Measurements from ENCODE around the gene UQCC2. TPM values are rescaled to one million over a fixed set of nuclear protein-coding genes. Genes with fewer than 3 reads are reported as not detected.

The UQCC2 gene
- total RNA-seq, 1 donor from 2014 or later = 68.9 TPM

DNA sequence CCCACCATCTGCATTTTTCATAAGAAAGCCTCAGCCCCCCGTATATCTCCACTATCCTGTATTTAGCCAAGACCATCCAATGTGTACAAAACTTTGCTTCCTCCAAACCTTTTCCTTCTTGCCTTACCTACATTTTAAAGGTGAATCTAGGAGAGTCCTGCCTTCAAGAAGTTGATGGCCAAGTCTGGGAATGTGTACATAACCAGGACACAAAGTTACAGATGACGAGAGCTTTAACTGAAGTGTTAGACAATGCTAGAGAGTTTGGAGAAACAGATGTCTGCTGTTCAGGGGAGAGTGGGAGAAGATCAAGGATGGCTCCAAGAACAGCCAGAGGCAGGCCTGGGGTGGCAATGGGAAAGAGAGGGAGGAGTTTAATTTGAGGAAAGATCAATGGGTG is 2.3 kb upstream of the UQCC2 start:
- H3K36me3 Mint-ChIP-seq (ENCODE audit: unreplicated experiment) = peaks cover 6% of the 10 kb centered on the region
- H3K27ac Mint-ChIP-seq (ENCODE audit: unreplicated experiment) = no peak overlapping the region
- no peak for DNase-seq (ENCODE audit: extremely low spot score, unreplicated experiment)
- peaks cover 3% of the 10 kb centered on the region for H3K27me3 Mint-ChIP-seq (ENCODE audit: unreplicated experiment)
- H3K9me3 Mint-ChIP-seq (ENCODE audit: unreplicated experiment) = no peaks in the 10 kb centered on the region
- H3K4me1 Mint-ChIP-seq (ENCODE audit: unreplicated experiment) = peaks cover 33% of the 10 kb centered on the region
- TF ChIP-seq, protein P1, sequence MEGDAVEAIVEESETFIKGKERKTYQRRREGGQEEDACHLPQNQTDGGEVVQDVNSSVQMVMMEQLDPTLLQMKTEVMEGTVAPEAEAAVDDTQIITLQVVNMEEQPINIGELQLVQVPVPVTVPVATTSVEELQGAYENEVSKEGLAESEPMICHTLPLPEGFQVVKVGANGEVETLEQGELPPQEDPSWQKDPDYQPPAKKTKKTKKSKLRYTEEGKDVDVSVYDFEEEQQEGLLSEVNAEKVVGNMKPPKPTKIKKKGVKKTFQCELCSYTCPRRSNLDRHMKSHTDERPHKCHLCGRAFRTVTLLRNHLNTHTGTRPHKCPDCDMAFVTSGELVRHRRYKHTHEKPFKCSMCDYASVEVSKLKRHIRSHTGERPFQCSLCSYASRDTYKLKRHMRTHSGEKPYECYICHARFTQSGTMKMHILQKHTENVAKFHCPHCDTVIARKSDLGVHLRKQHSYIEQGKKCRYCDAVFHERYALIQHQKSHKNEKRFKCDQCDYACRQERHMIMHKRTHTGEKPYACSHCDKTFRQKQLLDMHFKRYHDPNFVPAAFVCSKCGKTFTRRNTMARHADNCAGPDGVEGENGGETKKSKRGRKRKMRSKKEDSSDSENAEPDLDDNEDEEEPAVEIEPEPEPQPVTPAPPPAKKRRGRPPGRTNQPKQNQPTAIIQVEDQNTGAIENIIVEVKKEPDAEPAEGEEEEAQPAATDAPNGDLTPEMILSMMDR (IDR thresholded peaks at IDR 0.05) = no peak
- no peak overlapping the region for H3K4me3 Mint-ChIP-seq (ENCODE audit: unreplicated experiment)

- TF ChIP-seq, protein P1 (IDR thresholded peaks at IDR 0.05) = no peak
- no peak for DNase-seq (ENCODE audit: extremely low spot score, unreplicated experiment)
- peaks cover 3% of the 10 kb centered on the region for H3K27me3 Mint-ChIP-seq (ENCODE audit: unreplicated experiment)
- H3K4me1 Mint-ChIP-seq (ENCODE audit: unreplicated experiment) = peaks cover 25% of the 10 kb centered on the region
- no peaks in the 10 kb centered on the region for H3K9me3 Mint-ChIP-seq (ENCODE audit: unreplicated experiment)
- no peak overlapping the region for H3K4me3 Mint-ChIP-seq (ENCODE audit: unreplicated experiment)
- peaks cover 6% of the 10 kb centered on the region for H3K36me3 Mint-ChIP-seq (ENCODE audit: unreplicated experiment)
- no peak overlapping the region for H3K27ac Mint-ChIP-seq (ENCODE audit: unreplicated experiment)
Measured at GRCh38 chr6:33712914-33713313, 1.4 kb upstream of the UQCC2 start.

GRCh38 chr6:33710296-33711121 is 991 bp downstream of the UQCC2 start:
- peak overlapping the region; percentile 98 for H3K4me3 Mint-ChIP-seq (ENCODE audit: unreplicated experiment)
- H3K27ac Mint-ChIP-seq (ENCODE audit: unreplicated experiment) = peak overlapping the region; percentile 97
- TF ChIP-seq, protein P1 (IDR thresholded peaks at IDR 0.05) = no peak
- peaks cover 3% of the 10 kb centered on the region for H3K27me3 Mint-ChIP-seq (ENCODE audit: unreplicated experiment)
- no peaks in the 10 kb centered on the region for H3K9me3 Mint-ChIP-seq (ENCODE audit: unreplicated experiment)
- DNase-seq (ENCODE audit: extremely low spot score, unreplicated experiment) = no peak
- peaks cover 12% of the 10 kb centered on the region for H3K36me3 Mint-ChIP-seq (ENCODE audit: unreplicated experiment)
- H3K4me1 Mint-ChIP-seq (ENCODE audit: unreplicated experiment) = peaks cover 22% of the 10 kb centered on the region

DNA sequence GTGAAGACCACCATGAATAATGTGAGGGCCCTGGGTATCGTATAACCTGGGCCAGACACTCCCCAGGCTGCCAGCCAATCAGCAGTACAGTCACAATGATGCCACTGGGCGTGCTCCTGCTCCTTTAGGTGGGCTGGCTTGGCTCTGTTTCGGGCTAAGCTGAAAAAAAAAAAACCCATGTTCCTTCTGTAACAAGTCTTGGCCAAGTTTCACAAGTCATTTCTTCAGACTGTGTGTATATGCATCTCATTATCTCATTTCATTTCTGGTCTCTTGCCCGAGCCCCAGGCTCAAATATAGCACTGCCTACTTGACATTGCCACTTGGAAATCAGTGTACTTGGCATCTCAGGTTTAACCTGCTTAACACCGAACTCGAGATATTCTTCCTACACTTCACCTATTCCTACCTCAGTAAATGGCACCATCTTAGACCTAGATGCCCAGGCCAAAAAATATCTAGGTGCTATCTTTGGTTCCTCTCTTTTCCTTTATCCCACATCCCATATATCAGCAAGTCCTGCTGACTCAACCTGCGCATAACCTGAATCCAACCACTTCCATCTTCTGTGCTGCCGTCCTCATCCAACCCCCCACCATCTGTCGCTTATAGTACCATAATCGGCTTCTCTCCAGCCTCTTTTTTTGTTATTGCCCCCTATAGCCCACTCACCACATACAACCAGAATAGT is 1.8 kb downstream of the UQCC2 start:
- Mint-ChIP-seq H3K27me3 (ENCODE audit: unreplicated experiment) (peaks cover 3% of the 10 kb centered on the region), H3K36me3 (ENCODE audit: unreplicated experiment) (peaks cover 12% of the 10 kb centered on the region), H3K4me3 (ENCODE audit: unreplicated experiment) (no peak overlapping the region), H3K27ac (ENCODE audit: unreplicated experiment) (peak overlapping the region; percentile 1), H3K4me1 (ENCODE audit: unreplicated experiment) (peaks cover 22% of the 10 kb centered on the region), H3K9me3 (ENCODE audit: unreplicated experiment) (no peaks in the 10 kb centered on the region)
- DNase-seq (ENCODE audit: extremely low spot score, unreplicated experiment) = no peak
- TF ChIP-seq, protein P1 (IDR thresholded peaks at IDR 0.05) = no peak
